GM15510 (cell line): ENCODE results near the gene SPEM1.

Source experiments
- POLR2A ChIP-seq: IDR thresholded peaks from 3 replicates; pipeline ENCODE4 v1.6.1; 2011; ENCODE audit warnings: borderline replicate concordance; ENCODE audit not compliant: insufficient read length; ENCODE audit errors: extremely low read depth

Gene SPEM1

GRCh38 chr17:7425316-7425715 is 5.2 kb downstream of the SPEM1 start, which contains the start of gene SPEM2:
Gene SPEM2, plus strand, starts transcription at chr17:7425616. Its CDS starts 73 bp downstream, at chr17:7425689.
- TF ChIP-seq POLR2A, result no peak

DNA sequence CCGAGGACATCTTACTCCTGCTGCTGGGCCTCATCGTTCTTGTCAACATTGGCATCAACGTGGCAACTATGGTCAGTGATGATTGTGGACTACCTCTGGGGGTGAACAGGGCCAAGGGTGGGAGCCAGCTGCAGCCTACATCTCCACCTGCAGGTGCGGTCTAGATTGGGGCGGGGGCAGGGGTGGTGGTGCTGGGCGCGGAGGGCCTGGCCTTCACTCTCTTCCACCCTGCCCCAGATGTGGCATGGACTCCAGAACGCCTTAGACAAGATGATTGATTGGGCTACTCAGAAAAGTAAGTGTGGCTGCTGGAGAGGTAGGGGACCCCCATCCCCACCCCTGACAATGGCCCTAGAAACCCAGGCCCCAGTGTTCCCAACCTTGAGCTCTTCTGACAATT is 5.6 kb downstream of the SPEM1 start:
- no peak for TF ChIP-seq POLR2A

GRCh38 chr17:7426203-7426863 is 6.2 kb downstream of the SPEM1 start:
- no peak for TF ChIP-seq POLR2A

DNA sequence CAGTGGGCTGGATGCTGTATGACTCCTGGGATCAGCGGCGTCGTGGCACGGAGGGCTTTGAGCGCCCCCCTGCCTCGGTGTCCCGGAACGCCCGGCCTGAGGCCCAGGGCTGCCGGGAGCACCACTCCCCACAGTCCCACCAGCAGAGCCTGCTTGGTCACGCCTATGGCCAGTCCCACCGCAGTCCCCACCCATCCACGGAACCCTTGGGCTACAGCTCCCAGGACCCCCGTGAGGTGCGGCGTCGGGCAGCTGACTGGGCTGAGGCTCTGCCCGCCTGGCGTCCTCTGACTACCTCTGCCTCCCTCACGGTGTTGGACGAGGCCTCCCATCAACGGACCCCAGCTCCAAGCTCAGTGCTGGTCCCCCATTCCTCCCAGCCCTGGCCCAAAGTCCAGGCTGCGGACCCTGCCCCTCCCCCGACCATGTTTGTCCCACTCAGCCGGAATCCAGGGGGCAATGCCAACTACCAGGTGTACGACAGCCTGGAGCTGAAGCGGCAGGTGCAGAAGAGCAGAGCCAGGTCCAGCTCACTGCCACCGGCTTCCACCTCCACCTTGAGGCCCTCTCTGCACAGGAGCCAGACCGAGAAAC is 6.9 kb downstream of the SPEM1 start:
- no peak for TF ChIP-seq POLR2A

DNA sequence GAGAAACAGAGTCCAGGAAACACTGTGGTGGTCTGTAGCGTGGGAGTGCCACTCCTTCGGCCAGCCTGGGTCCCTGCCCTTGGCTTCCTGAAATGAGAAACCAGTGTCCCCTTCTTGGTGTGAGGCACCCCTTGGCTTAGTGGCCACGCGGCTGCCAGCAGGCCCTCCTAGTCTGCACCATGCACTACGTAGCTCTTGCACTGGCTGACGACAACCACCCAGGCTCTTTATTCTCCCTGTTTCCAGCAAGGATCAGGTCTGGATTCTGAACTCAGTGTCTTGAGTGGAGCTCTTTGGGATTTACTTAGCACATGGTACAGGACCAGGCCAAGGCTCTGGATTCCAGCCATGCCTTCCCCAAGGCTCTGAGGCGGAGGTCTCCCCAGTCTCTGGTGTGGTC is 7.4 kb downstream of the SPEM1 start:
- no peak for TF ChIP-seq POLR2A

- TF ChIP-seq POLR2A, result no peak
Measured at GRCh38 chr17:7428557-7428956, 8.4 kb downstream of the SPEM1 start, which contains the start of gene SPEM3. Gene SPEM3, plus strand, starts transcription at chr17:7428857. Its CDS starts 46 bp downstream, at chr17:7428903.

- TF ChIP-seq POLR2A, result no peak
Measured at GRCh38 chr17:7429722-7430121, 9.6 kb downstream of the SPEM1 start.

DNA sequence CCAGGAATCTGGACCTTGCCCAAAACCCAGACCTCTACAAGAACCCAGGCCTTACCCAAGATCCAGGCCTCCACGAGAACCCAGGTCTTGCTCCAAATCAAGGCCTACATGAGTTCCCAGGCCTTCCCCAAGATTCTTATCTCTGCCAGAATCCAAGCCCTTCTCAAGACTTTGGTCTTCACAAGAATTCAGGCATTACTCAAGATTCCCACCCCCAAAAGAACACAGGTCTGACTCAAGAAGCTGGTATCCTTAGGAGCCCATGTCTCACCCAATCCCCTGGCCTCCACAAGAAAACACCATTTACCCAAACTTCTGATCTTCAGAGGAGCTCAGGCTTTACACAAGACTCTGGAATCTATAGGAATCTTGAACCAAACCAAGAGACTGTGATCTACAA is 11.1 kb downstream of the SPEM1 start:
- no peak for TF ChIP-seq POLR2A

DNA sequence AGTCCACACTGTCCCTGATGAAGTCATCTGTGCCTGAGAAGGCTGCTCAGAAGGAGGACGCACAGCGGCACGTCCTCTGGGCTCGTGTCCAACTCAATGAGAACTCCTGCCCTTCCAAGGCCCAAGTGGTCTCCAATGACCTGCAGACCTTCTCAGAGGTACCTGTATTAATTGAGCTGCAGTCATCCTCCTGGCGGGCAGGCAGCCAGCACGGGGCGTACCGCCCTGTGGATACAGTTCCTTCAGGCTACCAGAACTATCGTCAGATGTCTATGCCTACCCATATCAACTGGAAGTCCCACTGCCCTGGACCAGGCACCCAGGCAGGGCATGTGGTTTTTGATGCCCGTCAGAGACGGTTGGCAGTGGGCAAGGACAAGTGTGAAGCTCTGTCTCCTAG is 12.2 kb downstream of the SPEM1 start:
- no peak for TF ChIP-seq POLR2A

- no peak for TF ChIP-seq POLR2A
Measured at GRCh38 chr17:7435676-7436555, 15.8 kb downstream of the SPEM1 start.

DNA sequence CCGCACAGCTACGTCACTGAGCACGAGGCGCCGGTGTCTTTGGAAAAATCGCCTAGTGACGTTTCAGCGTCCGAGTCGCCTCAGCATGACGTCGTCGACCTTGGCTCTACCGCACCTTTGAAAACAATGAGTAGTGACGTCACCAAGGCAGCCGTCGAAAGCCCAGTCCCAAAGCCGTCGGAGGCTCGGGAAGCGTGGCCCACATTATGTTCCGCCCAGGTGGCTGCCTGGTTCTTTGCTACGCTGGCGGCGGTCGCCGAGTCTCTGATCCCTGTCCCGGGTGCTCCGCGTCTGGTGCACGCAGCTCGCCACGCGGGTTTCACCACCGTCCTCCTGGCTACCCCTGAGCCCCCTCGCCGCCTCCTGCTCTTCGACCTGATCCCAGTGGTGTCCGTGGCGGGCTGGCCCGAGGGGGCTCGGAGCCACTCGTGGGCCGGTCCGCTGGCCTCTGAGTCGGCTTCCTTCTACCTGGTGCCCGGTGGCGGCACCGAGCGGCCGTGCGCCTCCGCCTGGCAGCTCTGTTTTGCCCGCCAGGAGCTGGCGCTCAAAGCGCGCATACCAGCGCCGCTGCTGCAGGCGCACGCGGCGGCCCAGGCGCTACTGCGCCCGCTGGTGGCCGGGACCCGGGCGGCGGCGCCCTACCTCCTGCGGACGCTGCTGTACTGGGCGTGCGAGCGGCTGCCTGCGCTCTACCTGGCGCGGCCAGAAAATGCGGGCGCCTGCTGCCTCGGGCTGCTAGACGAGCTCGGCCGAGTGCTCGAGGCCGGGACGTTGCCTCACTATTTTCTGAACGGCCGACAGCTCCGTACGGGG is 16.6 kb downstream of the SPEM1 start:
- no peak for TF ChIP-seq POLR2A

- no peak for TF ChIP-seq POLR2A
Measured at GRCh38 chr17:7437369-7437863, 17.3 kb downstream of the SPEM1 start.

- no peak for TF ChIP-seq POLR2A
Measured at GRCh38 chr17:7437950-7438614, 18.0 kb downstream of the SPEM1 start.
